OCI-LY1 (cell line): ENCODE data around the gene CHAF1A.

Experiments used
- EZH2 ChIP-seq: fragments of 200-600 bp; sonication (generic), shearing (Covaris generic); IDR thresholded peaks from 2 replicates; pipeline ENCODE4 v1.8.0; 2017; ENCODE audit warnings: borderline replicate concordance, mixed run types, mild to moderate bottlenecking, antibody characterized with exemption, low read length, moderate library complexity, mixed read lengths
- TF ChIP-seq, protein P1 (sequence below): fragments of 200-600 bp; sonication (generic), shearing (Covaris generic); IDR thresholded peaks from 2 replicates; pipeline ENCODE4 v1.5.1; 2017; ENCODE audit warnings: mild to moderate bottlenecking, antibody characterized with exemption, low read length, moderate library complexity, mixed read lengths

DNA sequence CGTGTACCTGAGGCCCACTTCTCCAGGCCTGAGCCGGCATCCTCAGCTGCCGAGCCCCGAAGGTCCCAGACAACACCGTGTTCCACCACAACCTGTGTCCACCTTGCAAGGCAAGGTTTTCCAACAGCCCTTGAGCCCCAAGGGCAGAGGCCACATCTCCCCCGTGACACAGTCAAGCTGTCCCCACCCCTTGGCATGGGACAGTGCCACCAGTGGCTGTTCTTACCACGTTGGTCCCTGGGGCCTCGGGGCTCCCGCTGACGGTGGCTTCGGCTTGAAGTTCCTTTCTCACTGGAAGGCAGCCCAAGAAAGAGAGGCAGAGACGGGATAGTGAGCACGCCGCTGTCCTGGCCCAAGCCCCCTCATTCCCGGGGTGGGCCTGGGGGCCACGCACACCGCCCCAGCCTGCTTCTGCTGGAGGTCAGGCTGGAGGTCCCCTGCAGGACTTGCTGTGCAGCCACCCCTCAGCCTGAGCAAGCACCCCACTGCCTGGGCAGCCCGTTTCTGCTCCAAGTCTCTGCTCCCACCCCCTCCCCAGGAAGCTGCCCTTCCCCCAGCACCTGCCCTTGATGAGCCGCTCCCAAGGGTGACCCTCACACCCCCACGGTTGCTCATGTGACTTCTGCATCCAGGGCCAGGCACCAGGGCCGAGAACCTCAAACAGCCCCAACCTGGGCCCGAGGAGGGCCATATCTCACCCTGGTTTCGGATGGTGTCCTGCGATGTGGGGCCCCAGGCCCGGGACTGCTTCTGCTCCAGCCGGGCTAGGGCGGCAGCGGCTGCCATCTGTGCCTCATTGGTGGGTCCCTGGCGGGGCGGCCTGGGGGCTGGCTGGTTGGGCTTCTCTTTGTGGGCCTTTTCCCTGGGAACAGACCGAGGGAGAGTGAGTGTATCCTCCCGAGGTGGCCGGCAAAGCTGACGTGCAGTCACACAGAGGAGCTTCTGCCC, 51.1 kb downstream of the CHAF1A start:
- TF ChIP-seq, protein P1, sequence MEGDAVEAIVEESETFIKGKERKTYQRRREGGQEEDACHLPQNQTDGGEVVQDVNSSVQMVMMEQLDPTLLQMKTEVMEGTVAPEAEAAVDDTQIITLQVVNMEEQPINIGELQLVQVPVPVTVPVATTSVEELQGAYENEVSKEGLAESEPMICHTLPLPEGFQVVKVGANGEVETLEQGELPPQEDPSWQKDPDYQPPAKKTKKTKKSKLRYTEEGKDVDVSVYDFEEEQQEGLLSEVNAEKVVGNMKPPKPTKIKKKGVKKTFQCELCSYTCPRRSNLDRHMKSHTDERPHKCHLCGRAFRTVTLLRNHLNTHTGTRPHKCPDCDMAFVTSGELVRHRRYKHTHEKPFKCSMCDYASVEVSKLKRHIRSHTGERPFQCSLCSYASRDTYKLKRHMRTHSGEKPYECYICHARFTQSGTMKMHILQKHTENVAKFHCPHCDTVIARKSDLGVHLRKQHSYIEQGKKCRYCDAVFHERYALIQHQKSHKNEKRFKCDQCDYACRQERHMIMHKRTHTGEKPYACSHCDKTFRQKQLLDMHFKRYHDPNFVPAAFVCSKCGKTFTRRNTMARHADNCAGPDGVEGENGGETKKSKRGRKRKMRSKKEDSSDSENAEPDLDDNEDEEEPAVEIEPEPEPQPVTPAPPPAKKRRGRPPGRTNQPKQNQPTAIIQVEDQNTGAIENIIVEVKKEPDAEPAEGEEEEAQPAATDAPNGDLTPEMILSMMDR = no peak
- no peak for TF ChIP-seq EZH2
